HG02938 (cell line): ENCODE measurements around the gene TCERG1L.
"Not testable (repeated sequence)": the region's sequence is repeated elsewhere in the genome, so short reads cannot be mapped to it uniquely, and the experiment has no call there.

ENCODE experiments used
- ATAC-seq: cut with Tn5 transposase; IDR thresholded peaks from one replicate; pipeline ENCODE4 v1.9.1; 2021; ENCODE audit warnings: mild to moderate bottlenecking, moderate library complexity; ENCODE audit not compliant: unreplicated experiment

The TCERG1L gene

DNA sequence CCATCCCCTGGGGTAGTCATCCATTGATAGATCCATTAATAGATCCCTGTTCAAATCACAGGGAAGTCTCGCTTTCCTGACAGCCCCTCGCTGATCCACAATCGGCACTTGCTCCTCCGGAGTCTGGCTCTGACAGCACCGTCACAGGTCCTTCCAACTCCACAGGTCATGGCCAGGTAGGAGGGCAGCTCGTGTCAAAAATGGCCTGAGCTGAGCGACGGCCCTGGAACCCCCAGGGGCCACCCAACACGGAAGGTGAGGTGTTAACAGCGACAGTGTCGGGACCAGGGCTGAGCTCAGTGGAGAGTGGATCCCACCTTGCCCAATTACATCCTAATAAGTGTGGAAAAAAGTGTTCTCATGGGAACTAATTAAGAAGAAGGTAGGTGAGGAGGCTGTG, 219.8 kb downstream of the TCERG1L start:
- no peak for ATAC-seq

DNA sequence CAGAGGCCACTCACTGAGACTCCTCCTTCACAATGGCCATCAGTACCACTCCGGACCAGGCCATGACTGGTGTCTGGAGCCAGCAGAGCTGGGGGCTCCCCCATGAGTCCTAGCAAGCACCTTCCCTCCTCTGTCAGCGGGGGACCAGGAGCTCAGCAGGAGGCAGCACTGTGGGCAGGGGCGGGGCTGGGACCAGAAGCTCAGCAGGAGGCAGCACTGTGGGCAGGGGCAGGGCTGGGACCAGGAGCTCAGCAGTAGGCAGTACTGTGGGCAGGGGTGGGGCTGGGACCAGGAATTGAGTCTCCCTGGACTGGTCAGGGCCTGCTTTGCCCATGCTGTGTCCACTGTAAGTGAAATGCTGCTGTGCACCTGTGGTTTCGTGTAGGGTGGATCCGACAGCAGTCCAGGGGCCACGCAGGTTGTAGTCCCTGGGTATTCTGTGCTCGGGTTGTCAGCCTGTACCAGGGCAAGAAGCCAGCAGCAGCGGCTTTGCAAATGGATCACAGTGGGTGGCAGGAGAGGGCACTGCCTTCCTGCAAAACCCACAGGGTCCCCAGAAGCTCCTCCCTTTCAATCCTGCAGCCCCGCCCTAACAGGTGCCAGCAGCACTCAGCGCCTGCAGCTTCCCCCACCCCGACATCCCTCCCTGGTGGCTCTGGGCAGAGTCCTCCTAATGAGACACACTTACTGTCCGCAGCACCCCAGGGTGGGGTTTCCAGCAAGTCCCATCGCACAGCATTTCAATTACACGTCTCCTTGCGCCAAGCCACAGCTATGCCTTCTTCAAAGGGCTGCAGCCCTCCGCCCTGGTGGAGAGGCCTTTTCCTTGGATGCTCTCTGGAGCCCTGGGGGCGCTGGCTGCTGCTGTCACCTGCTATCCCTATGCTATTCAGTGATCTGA, 220.5 kb downstream of the TCERG1L start:
- no peak for ATAC-seq

DNA sequence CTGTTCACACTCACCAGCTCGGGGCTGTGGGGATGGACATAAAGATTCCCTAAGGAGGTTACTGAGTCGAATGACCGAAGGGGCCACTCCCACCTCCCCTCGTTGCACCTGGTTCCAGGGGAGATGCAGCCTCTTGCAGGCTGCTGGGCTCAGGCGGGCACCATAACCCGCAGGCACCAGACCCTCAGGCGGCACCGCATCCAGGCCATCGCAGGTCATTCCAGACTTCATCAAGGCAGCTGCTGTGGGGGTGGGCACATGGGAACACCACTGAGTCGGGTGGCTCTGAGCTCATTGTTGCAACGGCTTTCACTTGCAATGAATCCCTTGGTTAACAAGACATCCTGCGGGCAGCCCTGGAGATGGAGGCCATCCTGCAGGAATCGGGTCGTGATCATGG, 221.7 kb downstream of the TCERG1L start:
- ATAC-seq: no peak

DNA sequence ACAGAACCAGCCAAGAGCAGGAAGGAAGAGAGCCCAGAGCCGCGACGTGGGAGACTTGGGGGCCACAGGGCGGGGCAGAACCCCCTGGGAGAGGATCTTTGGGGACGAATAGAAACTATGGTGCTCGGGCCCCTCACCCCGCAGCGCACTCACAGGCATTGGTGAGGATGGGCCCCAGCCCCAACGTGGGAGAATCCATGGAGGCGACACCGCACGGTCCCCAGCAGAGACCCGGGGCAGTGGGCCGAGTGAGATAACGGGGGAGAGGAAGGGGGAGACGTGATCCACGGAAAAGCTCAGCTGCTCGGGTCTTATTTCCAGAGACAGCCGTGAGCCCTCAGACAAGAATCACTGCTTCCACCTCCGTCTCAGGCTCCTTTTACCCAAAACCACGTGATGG, 222.4 kb downstream of the TCERG1L start:
- ATAC-seq: no peak

DNA sequence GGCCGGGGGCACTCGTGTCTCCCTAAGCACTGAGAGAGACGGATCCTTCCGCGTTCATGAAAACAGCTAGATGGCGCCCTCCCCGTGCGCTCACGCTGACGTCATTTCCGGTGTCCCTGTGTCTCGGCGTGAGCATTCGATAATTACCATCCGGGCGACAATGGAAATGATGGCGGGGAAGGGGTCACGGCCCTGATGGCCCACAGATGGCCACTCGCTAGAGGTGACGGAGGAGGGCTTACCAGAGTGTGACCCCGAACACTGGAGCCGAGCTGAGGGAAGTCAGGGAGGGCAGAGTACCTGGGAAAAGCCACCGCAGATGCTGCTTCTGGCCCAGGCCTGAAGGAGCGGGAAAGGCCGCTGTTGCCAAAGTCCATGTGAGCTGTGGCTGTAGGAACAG, 222.9 kb downstream of the TCERG1L start:
- no peak for ATAC-seq

DNA sequence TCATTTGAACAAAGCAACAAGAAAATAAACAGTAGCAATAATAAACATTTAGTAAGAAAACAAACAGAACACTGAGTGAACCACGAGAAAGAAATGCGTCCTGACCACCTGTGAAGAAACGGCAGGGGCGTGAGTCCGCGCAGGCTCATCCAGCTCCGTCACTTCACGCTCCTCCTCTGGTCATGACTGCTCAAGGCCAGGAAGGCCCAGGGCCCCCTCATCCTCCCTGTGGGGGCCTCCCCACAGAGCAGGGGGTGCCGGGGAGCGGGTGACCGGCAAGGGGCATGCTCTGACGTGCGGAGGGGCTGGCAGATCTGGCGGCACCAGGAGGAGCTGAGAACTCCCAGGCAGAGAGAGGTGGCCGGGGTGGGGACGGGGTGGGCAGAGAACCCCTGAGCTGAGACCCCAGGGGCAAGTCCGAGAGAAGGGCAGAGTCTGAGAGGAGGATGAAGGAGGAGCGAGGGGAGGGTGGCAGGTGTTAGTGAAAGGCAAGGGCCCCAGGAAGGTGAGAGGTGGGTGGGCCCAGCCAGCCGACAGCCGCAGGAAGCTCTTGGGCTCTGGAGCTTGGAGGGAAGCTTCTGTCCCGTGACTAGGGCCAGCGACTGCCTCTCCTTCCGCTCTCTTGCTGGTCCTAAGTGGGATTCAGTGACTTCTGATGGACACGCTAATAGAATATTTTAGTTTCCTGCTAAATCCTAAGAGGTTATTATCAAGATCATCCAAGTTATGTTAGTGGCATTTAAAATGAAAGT, 223.9 kb downstream of the TCERG1L start:
- no peak for ATAC-seq

DNA sequence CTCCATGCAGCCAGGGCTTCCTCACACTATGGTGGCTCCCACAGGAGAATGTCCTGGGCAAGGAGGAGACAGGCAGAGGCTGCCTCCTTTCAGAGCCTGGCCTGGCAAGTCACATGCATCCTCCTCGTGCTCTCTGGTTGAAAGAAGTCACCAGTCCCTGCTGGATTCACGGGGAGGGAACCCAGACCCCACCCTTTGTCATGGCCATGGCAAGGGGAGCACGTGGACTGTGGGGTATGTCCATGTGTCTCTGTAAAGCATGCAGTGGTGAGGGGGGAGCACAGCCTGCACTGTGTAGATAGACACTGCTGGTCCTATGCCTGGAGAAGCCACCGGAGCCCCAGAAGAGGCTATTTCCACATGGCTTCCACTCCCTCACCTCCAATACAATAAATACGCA, 225.0 kb downstream of the TCERG1L start:
- ATAC-seq: no peak

DNA sequence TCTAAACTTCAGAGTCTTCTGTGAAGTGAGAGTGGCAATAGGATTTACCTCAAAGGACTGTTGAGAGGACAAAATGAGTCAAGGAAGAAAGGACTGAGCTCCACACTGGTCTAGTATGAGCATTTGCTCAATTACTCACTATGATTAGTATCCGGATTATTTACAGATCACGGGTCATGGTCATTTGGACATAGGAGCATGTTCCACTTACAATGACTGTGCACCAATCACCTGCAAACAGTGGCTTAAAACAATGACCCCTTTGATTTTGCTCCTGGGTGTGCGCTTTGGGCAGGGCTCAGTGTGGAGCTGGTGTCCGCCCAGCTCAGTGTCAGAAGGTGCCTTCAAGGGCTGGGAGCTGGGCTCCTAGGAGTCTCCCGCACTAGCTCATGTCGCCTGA, 225.4 kb downstream of the TCERG1L start:
- no peak for ATAC-seq

DNA sequence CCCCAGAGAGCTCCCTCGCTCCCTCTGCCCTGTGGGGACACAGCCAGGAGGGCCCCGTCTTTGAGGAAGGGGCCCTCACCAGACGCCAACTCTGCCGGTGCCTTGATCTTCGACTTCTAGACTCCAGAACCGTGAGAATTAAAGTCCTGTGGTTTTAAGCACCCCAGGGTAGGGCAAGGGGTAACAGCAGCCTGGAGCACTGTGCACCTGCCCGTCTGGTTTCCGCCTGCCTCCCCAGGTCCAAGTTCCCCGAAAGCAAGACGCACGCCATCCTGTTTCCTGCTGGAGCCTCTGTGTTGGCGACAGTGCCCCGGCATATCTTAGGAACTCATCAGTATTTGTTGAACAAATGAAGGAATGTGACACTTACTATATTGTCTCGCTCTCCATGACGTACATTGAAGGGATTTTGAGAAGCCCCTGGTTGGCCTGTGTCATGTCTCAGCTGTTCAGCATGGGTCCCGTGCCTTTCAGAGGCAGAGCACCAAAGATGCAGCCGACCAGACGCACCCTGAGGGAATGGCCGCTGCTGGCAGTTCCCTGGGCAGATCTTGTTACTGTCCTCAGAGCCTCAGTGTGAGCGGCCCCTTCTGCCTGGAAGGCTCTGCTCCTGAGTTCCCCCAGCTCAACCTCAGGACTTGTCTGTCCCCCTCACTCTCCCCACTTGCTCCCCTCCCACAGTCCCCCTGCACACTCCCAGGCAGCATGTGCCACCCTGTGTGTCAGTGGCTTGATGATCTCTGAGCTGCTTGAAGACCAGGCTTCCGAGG, 226.2 kb downstream of the TCERG1L start:
- ATAC-seq: no peak

DNA sequence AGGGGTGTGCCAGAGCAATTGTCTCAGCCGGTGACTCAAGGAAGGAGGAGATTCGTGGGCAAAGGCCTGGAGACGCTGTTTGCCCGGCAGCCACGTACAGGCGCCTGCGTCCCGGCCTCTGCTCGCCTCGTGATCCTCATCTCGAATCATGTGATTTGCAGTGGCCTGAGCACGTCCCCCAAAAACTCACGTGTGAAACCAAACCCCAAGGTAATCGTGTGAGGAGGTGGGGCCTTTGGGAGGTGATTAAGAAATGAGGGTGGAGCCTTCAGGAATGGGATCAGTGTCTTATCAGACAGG, 226.8 kb downstream of the TCERG1L start:
- ATAC-seq: no peak

DNA sequence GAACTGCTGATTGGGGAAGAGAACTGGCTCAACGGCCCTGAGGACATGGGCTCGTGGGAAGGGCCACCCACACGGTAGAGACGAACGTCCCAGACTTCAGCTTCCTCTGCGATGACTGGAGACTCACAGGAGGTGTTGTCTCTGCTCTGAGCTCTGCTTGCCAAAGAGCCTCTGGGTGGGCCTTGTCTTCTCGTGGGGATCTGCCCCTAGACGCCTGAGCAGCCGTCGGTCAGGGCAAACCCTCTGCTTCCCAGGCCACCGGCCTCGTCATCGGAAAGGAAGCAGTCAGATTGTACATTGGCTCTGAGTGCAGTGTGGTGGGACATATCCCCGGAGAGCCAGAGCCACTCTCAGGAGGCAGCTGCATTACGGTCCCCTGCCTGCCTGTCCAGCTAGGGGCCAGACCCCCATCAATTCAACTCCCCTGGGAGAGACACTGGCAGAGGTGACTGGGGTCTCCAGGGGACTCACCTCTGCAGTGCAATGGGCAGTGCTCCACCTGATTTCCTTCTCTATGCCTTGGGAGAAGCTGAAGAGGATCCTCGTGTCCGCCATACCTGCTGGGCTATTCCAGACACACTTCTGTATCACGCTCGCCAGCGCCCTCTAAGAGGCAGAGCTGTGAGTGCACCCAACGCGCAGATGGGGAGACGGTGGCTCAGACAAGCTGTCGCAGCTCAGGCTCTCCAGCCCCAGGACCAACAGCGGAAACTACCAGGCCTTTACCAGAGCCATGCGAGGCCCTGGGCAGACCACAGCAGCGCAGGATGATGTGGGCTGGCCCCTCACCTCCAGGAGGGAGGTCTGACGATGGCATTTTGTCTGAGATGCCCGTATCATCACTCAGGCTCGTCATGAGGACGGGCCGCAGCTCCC, 227.4 kb downstream of the TCERG1L start:
- ATAC-seq: no peak

DNA sequence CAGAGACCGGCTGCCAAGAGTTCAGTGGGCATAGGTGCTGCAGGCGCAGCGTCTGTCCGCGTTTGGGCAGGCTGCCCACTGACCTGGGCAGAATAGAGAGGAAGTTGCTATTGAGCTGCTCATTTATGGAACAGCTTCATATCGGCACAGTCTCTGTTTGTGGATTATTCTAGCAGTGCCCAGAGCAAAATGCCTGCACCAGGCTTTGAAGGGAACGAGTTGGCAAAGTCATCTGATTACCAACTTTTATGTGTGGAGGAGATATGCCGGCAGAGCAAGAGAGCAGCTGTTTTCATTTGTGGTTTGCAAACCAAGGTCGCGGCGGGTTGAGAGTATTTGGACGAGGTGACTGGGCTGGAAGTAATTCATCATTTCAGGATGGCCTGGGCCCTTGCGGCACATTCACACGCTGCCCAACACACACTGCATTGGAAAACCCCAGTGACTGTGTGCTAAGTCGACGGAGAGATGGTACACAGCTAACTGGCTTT, 228.5 kb downstream of the TCERG1L start:
- no peak for ATAC-seq

DNA sequence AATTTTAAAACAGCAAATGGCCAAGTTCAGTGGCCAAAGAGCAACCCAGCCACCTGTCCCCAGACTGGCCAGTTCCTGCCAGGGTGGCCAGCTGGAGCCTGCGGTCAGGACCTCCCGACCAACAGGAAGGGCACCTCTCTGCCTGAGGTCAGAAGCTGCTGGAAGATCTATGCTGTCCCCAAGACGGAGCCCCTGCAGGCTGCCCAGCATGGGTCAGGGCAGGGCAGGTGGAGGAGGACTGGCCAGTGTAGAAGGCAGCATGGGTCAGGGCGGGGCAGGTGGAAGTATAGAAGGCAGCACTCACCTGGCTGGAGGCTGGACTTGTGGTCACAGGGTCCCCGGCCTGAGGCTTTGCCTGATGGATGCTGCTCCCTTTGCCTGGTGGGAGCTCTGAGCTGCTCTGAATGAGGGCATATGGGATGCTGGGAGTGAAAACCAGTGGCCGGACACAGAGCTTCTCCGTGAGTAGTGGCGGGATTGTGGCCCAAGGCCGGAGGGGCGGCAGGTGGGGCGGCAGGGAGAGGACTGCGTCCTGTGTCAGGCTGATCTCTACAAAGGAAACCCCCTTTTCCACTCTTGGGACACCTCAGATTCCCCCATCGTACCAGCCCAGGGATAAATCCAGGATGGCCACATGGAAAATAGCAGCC, 229.2 kb downstream of the TCERG1L start:
- no peak for ATAC-seq

DNA sequence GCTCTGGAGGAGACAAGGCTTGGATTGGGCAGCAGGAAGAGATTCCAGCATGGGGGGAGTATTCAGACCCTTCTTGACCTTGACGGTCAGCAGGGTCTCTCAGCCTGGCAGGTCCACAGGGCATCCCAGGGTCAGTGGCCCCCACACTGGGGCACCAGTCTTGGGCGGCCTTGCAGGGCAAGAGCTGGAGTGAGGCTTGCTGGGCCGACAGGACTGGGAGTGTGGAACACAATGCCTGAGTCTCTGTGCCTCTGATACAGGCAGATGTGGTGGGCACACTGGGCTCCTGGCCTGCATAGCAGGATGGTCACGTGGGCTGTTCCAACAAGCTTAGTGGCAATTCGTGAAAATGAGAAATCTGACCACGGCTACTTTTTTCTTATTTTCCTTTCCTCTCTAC, 229.7 kb downstream of the TCERG1L start:
- ATAC-seq: no peak

DNA sequence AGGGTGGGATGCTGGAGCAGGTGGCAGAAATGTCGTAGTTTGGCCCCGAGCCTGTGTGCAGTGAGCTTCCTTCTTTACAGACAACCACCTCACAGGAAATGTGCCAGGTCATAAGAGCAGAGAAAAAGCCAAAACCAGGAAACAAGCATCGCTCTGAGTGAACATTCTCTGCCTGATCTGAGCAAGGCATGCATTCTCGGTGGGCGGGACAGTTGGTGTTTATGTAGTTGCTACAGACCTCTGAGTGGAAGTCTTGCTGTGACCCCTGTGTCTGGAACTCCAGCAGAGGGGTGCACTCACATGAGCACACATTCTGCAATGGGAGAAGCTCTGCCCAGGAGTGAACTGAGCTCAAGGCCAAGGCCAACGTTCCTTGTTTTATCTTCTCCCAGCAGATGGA, 230.1 kb downstream of the TCERG1L start:
- ATAC-seq: no peak

DNA sequence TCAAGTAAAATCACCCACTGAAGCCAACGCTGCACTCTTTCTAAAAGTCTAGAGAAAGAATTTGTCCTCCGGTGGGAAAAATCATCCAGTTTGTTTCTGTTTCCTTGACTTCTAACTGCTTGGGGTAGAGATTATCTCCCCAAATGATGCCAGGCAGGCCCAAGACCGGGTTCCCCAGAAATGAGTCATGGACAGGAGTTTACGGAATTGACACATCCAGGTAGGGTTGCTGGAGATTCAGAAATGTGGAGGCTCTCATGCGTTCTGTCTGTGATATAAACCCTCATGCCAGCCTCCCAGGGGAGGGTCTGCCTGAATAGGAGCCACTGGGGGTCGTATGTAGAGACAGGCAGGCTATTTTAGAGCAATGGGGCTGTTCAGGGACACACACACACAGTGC, 230.9 kb downstream of the TCERG1L start:
- no peak for ATAC-seq

DNA sequence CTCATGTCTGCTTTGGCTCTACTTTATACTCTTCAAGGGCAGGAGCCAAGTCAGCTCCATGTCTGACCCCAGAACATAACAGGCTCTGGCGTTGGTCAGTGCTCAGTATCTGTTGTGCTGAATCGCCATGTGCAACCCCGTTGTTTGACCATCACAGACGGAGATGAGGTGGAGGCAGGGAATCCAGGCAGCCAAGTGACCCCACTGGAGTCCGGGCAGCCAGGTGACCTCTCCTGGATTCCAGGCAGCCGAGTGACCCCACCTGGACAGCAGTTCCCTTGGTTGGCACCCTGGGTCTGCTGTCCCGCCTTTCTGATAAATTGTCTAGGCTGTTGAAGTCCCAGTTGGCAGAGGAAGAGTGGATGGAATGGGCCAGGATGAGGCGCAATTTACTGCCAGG, 232.2 kb downstream of the TCERG1L start:
- ATAC-seq: no peak

DNA sequence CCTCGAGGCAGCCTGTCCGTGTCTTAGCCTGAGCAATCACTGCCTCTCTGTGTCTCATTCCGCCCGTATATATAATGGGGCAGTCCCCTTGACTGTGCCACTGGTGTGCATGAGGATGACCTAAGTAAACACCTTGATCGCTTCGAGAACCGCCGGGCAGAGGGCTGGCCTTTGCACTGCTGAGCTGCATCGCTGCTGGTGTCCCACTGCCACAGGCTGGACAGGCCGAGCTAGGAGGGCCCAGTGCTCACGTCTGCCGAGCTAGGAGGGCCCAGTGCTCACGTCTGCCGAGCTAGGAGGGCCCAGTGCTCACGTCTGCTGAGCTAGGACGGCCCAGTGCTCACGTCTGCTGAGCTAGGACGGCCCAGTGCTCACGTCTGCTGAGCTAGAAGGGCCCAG, 232.6 kb downstream of the TCERG1L start:
- not testable (repeated sequence) for ATAC-seq

DNA sequence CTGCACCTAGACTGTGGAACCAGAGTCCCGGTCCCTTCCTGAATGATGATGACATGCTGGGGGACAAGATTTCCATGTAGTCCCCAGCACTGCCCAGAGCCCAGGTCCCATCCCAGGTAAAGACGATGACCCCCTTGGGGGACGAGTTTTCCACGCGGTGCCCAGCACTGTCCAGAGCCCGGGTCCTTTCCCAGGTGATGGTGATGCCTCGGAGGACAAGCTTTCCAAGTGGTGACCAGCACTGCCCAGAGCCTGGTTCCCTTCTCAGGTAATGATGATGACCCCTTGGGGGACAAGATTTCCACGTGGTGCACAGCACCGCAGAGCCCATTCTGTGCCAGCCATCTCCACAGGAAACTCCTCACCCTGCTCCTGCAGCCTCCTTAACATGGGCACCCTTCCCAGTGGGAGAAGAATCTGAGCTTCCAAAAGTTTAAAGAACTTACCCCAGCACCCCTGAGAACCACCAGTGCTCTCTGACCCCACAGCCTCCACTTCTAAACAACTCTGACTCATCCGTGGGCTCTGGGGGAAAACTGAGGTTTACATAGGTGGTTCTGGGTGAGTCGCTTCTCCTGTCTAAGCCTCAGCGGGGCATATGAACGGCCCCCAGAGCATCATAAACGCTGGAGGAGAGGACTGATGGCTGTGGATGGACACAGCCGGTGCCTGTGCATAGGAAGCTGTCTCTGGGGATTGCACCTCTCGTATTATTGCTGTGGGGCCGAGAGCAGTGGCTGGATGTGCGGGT, 233.2 kb downstream of the TCERG1L start:
- no peak for ATAC-seq
